HG03097 (cell line): ENCODE measurements around the gene PRPF40B.

Experiments
- ATAC-seq: cut with Tn5 transposase; IDR thresholded peaks from one replicate; pipeline ENCODE4 v1.9.1; 2021; ENCODE audit not compliant: unreplicated experiment, low FRiP score

The PRPF40B gene

DNA sequence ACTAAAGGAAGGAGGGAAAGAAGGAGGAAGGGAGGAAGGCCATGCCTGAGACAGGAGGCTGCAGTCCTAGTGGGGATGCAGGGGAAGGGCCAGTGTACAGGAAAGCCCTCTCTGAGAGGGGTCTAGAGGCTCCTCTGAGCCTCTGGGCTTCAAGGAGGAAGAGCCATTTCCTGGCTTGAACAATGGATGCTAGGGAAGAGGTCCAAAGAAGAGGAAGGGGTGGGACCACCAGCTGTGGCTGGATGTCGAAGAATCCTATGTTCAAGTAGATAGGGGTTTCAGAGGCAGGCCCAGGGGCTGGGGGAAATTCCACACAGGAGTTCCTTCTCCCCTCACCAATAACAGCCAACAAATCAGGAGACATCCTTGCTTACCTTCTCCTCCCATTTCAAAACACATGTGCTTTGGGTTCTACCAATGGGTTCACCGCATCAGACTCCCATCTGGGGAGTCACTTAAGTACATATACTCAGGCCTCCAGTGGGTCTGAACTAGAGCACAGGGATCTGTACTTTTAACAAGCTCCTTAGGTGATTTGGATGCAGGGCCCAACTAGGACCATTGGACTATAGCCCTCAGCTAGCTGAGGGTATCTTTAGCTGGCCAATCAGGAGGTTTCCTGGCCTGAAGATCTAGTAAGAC lies 32.4 kb downstream of the PRPF40B start:
- ATAC-seq: no peak

DNA sequence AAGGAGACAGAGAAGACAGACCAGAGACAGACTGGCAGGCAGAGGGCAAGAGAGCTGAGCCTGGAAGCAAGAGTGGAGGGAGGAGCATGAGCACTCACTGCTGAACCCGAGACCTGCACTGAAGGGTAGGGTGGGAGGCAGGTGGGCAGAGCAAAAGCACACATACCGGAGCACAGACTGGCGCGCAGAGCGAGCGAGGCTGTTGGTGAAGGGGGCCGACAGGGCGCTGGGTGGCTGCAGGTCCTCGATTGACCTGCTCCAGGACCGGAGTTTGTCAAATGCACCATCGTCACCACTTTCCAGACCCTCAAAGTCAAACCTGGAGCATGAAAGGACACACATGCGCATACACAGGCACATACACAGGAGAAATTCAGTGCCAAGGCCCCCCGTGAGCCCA lies 34.9 kb downstream of the PRPF40B start:
- ATAC-seq: no peak

DNA sequence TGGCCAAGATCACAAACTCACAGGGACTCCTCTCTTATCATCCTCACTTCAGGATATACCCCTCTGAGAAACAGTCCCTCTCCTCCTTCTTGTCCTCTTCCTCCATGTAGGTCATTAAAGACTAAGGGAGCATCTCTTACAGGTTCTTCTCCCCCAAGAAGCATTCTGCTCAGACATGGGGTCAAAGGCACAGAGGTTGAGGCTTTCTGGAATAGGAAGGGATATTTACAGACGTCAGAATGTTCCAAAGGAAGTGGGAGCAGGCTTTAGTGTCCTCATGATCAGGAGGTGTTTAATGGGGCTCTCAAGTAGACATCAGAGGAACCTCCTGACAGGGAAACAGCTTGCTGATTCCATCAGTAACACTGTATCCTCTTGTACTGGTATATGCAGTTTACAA lies 36.4 kb downstream of the PRPF40B start:
- ATAC-seq: no peak

DNA sequence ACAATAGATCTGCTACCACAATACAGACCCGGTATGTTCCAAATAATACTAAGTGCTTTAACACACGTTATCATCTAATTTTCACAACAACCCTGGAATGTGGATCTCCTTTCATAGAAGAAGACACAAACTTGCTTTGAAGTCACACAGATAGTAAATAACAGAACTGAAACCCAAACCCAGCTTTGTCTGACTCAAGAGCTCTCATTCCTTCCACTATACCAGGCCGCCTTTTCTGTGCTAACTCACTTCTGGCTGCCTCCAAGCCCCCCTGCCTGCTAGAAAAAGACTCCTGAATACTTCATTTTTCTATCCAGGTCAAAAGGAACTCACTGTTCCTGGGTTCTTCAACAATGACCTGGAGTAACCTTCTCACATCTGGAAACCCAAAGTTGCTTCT lies 37.8 kb downstream of the PRPF40B start:
- ATAC-seq: no peak

DNA sequence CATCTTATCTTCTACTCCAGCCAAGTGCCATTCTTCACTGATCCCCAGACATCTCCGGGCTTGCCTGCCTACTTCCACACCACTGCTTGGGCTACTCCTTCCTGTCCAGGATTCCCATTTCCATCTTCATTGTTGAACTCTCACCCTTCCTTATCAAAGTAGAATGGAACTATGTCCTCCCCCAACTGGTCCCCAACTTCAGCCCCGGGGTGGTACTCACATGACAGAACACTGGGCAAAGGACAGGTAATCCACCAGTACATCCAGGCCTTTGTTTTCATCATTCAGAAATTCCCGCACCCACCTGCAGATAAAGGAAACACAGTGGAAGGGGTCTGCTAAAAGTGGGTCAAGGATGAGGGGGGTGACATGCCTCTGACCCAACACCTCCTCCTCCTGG lies 38.4 kb downstream of the PRPF40B start:
- no peak for ATAC-seq

DNA sequence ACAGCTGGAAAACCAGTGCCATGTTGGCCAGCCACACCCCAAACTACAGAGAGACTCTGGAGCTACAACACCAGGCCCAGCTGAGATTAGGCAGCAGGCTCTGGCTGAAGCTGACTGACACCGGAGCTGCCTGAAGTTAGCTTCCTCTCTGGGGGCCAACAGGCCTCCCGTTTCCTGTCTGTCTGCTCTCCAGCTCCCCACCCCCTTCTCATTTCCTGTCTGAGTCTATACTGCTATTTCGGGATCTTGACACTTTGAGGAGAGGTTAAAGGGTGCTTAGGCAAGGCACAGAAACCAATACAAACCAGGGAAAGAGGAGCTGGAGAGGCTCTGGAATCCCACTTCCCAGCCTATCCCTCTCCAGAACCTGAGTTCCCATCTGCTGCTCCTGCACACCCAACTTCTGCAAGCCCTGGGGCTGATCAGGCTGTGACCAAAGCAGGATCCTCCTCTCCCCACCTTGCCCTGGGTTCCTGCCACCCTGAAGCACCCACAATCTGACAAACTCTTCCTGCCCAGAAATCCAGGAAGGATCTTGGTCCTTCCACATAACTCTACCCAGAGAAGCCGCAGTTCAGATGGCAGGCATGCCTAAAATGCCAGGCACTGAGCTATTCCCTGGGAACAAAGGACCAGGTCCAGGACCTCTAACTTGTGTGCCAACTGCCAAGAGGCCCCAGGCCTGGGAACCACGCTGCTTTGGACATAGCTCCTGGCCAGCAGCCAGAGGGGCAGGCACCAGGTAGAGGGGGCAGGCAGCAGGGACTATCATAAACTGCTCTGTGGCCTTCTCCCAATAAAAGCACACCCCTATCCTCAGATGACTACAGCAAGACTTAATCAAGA lies 39.9 kb downstream of the PRPF40B start:
- peak; percentile 53 for ATAC-seq

DNA sequence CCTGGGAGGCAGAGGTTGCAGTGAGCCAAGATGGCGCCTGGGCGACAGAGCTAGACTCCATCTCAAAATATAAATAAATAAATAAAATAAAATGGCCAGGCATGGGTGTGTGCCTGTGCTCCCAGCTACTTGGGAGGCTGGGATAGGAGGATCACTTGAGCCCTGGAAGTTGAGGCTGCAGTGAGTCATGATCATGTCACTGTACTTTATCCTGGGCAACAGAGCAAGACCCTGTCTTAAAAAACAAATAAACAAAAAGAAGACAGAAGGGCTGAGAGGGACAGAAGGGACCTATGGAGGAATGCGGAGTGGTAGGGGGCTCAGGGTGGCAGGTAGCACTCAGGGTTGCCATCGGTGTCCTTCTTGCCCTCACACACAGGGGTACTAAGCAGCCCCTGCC lies 40.8 kb downstream of the PRPF40B start:
- no peak for ATAC-seq

DNA sequence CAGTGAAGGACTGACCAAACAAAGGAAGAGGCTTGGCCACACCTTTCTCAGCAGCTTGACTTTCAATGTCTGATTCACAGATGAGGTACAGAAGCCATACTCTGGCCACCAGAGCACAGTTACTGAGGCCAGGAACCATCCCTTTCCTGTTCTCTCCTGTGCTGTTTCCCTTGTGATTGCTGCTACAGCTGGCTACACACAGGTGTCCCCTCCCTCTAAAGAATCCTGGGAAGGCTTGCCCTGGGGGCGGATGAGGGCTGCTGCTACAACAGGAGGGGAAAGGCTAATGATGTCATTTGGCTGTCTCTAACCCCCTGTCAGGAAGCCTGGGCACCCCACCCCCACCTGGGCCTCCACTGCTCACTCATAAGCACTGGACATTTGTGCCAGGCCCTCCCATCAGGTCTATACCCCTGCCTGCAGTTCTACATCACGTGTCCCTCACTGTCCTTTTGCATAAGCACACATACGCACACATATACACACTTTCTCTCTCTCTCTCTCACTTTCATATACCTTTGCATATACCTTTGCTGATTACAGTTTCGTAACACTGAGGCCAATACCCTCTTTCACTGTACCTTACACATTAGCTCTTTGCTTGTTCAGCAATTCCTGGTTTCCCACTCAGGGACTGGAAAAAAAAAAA lies 41.4 kb downstream of the PRPF40B start:
- peak; percentile 41 for ATAC-seq

DNA sequence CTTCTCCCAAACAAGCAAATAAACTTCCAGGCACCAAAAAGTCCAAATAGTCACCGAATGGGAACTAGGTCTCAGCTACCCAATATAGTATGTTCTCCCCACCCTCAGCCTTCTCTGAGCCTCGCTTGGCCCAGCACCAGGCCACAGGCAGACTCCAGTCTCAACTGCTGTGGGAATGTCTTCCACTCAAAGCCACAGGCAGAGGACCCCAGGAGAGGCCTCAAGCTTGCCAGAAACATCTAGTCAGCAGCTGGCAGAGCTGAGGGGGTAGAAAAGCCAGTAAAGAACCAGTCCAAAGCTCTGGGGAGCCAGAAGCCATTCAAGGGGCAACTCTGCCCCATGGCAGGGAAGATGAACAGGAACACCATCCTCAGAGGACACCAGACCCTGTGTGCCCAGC lies 42.0 kb downstream of the PRPF40B start:
- no peak for ATAC-seq

DNA sequence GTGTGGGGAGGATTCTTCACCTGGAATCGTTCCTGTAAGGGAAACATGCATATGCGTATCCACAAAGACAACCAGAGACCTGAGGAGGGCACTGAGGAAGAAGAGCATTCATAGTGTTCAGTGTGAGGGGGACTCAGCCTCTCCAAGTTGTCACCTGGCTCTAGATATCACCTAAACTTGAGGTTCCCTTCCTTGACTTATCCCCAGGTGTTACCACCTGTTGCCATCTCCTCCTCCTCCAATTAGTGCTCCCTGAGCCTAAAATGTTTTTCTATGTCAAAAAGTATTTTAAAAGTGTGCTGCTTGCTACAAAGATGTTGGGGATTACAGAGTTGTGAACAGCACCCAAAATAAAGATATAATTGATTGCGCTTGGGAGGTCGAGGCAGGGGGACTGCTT lies 42.8 kb downstream of the PRPF40B start:
- ATAC-seq: no peak

DNA sequence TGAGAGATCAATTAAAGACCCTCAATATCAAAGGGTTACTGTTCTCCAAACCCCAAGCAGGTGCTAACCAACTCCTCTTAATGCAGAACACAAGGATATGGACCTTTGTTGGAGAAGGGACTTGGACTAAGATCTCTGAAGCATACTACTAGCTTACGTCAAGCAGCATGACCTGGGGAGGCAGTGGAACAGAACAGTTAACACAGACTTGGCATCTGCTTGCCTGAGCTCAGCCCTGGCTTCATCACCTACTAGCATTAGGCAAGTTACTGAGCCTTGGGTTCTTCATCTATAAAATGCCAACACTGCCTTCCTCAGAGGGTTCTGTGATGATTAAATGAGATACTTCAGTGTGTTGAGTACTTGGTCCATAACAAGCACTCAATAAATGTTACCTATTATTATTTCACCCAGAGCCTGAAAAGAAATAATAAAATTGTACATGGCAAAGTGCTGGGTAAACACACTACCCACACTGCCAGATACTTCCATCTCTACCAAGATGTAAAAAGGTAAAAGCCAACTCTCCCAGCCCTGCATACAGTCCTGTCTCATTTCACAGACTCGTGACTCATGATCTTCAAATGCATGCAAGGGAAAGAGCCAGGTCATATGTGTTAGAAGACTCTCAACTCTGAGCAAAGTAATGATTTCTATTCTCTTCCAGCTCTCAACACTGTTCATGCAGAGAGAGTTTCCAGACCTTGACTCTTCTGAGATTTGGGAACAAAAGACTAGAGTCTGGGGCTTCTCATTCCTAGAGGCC lies 44.1 kb downstream of the PRPF40B start:
- ATAC-seq: no peak

DNA sequence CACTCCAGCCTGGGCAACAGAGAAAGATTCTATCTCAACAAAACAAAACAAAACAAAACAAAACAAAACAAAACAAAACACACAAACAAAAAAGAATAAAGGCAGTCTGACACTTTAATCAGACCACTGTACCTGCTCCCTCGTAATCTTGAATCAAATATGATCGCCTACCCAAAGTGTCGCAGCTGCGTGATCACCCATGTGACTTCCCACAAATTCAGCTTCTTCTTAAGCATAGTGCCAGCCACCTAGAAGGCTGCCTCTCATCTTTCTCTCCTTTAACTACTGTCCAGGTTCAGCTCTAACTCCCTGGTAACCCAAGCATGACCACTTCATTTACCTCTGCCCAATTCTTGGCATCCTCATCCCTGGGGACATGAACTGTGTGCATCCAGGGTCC lies 46.4 kb downstream of the PRPF40B start:
- ATAC-seq: no peak

DNA sequence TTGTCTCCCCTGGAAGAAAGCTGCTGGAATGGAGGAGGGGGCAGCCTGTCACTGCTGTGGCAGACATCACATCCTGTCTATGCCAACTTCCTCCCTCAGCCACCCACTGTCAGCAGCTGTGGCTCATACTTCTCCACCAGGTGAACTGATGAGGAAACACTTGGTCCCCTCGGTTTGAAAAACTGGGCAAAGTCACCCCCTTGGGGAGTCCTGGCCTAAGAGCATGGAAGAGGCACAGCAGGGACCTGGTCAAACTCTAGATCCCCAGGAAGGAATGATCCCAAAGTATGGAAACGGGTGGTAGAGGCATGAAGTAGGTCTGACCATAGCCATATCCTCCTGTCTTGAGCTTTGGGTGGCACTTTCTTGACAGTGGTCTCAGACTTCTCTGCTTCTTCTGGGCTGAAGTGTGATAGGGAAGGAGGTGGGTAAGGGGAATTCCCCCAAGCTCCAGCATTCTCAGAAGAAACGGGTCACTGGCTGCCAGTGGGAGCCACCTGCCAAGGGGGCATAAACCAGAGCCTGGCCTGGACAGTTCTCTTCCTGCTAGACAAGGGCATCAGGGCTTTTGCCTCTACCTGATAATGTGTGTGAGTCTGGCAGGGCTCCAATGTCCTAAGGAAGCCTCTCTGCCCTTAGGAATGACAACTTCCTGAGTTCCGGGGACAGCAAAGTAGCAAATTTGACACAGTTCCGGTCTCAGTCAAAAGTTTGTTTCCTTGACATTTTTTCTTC lies 47.8 kb downstream of the PRPF40B start:
- ATAC-seq: no peak

DNA sequence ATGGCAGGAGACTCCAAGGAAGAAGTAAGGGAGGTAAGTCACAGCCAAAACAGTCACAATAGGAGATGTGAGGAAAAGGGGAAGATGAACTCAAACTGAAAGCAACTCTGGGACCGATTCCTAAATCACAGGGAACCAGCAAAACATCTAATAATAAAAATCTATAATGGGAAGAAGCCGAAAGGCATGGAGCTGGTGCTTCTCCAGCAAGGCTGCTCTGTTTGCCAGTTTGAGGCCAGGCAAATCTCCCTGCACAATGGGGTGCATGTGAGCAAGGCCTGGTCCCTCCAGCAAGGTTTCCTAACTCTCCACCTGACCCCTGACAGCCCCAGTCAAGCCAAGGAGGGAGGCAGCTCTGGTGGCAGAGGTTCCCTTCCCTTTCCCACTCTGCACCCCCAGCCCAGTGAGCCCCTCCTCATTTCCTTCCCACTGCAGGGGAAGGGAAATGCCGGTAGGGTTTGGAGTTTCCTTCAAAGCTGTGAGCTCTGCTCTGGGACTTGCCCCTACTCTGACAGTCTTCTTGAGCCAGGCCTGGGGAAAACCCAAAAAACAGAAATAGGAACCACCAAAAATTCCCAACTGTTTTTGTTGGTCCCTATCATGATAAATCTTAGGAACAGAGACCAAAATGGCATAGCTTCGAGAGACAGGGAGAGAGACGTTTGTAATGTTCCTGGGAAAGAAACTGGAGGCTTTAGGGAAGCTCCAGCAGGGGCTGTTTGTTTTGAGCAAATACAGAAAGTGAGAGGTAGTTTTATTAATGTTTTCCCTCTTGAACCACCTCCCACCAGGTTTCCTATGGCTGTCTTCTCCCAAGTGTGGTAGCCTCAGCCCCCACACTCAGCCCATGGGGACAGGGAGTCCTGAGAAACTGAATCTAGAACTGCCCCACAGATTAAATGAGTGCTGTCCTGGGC lies 49.2 kb downstream of the PRPF40B start:
- no peak for ATAC-seq

DNA sequence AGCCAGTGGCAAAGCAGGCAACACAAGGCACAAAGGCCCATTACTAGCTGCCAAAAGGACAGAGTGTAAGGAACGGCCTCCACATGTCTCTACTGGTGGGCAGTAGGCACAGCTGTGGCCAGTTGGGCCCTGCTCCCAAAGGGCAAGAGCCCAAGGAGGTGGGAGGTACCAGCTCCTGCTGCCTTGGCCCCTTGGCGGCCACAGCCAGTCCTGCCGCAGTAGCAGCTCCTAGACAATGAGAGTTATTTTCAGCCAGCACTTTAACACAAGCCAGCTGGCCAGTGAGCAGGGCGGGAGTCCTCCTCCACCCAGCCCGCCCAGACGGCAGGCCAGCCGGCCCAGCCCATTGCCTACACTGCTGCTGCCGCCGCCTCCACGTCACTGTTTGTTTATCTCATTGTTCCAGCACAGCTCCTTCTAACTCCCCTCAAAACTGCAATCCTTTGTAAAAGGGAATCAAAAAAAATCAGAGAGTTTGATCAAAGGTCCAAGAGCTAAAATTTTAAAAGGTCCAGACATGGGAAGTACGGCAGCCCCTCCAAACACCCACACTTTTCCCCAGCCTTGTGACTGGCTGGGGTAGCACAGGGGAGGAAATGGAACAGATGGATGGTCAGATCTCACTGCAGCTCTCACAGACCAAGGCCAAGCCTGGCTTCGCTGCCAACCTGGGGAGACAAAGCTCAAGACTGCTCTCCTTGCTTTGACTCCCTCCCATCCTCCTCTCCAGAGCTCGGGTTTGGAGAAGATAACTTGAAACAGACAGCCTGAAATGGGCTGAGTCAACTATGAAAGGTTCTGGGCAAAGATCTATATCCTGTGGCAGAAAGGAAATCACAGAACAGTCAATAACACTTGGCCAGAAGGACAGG lies 50.3 kb downstream of the PRPF40B start:
- no peak for ATAC-seq

DNA sequence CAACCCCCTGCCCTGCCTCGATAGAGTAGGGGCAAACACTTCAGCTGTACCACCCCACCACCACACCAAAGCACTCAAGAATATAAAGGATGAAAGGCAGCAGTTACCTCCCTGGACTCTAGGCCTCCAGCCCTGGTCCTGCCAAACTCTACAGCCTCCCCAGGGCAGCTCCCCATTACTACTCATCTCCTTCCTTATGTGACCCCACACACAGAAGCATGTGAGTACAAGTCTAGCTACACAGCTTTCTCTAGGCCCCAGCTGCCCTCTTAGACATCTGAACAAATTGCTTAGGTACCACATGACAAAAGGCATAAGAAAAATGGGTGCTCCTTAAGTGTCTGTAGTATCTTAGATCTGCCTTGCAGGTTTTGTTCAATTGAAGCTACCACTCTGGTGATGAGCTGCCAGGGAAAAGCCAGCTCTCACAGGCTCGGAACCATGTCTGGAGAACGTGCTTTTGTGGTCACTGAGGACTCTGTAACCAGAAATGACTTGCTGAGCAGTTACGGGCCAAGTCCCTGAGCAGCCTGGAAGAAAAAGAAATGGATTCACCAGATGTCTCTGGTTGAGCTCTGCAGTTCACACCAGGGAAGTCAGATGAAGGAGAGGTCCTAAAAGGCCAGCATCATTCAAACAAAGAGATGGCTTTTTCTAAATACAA lies 51.1 kb downstream of the PRPF40B start:
- ATAC-seq: no peak

DNA sequence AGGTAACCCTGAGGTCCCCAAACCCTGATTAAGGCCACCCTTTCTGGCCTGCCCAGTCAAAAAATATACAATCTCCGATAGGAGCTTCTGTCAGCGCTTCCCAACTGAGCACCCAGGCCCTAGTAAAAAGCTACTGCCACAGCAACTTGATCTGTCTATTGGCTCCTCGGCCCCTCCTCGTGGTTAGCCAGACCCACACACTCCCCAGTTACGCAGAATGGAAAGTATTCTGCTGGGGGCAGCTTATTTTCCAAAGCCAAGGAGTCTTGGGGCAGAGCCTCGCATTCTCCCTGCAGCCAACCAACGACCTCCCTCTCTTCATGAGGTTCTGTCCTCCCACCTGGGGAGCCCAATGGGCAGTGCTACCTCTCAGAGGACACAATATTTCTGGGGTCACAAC lies 51.8 kb downstream of the PRPF40B start:
- no peak for ATAC-seq

DNA sequence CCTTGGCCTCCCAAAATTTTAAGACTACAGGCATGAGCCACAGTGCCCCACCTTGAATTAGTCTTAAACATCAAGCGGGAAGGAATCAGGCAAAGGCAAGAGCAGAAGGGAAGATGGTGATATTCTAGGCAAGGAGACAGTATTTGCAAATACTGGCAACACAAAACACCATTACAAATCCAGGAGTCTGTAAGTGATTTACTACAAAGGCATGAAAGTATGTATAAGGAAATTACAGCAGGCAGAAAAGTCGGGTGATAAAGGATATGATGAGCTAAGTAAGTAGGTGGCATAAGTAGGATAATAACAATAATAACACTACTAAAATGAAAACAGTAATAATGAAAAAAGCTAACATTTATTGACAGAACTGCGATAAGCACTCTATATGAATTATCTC lies 55.4 kb downstream of the PRPF40B start:
- no peak for ATAC-seq
